IMR-90 (cell line): ENCODE results near the gene DAAM2. TPM values are rescaled to one million over a fixed set of nuclear protein-coding genes. Genes with fewer than 3 reads are reported as not detected.

Source experiments
- ATAC-seq: fragments of 200-7000 bp; cut with Tn5 transposase; 2 replicates; pipeline ENCODE4 v1.9.1; 2020; ENCODE audit warnings: low read depth, mild to moderate bottlenecking, moderate library complexity
- BruUV-seq: library from RNA; stranded (reverse); fragments of 400-500 nt; replicated peaks from 2 replicates; lab custom pipeline; 2021; lab: Mats Ljungman, UMichigan
- CTCF ChIA-PET: fragments of 300-600 bp; formaldehyde crosslinking; extraction: SDS; loops from one replicate; lab custom pipeline; 2021; ENCODE audit warnings: antibody characterized with exemption; lab: Yijun Ruan, JAX
- POLR2A ChIA-PET: fragments of 300-600 bp; sonication (Branson Sonifier 250); formaldehyde crosslinking; loops from one replicate; lab custom pipeline; 2022; ENCODE audit warnings: antibody characterized with exemption; ENCODE audit not compliant: unreplicated experiment; lab: Charles Lee
- DNase-seq: peaks from one replicate; pipeline ENCODE4 v3.0.0; 2013
- H2AFZ ChIP-seq: replicated peaks from 2 replicates; pipeline ENCODE3; 2013; ENCODE audit warnings: low read length, mild to moderate bottlenecking; ENCODE audit not compliant: poor library complexity
- H2AK5ac ChIP-seq: 2 replicates; pipeline ENCODE4 v1.6.1; 2013; ENCODE audit warnings: low read depth, low read length, inconsistent platforms
- H2AK9ac ChIP-seq: replicated peaks from 2 replicates; pipeline ENCODE3; 2013; ENCODE audit warnings: mild to moderate bottlenecking, low read depth, low read length, moderate library complexity; ENCODE audit not compliant: poor library complexity
- H2BK120ac ChIP-seq: 2 replicates; pipeline ENCODE4 v1.6.1; 2013; ENCODE audit warnings: low read depth, low read length, inconsistent platforms
- H2BK15ac ChIP-seq: 3 replicates; pipeline ENCODE4 v1.6.1; 2013; ENCODE audit warnings: low read depth, low read length, inconsistent platforms
- H2BK20ac ChIP-seq: 2 replicates; pipeline ENCODE4 v1.6.1; 2013; ENCODE audit warnings: low read depth, mild to moderate bottlenecking, inconsistent platforms, low read length, moderate library complexity
- H2BK5ac ChIP-seq: 2 replicates; pipeline ENCODE4 v1.6.1; 2013; ENCODE audit warnings: mild to moderate bottlenecking, low read depth, low read length, inconsistent platforms; ENCODE audit not compliant: poor library complexity, severe bottlenecking
- H3K14ac ChIP-seq: replicated peaks from 2 replicates; pipeline ENCODE4 v1.6.1; 2013; ENCODE audit warnings: low read depth, low read length, inconsistent platforms
- H3K18ac ChIP-seq: 2 replicates; pipeline ENCODE4 v1.6.1; 2013; ENCODE audit warnings: low read depth, low read length, control low read depth
- H3K23ac ChIP-seq: 2 replicates; pipeline ENCODE4 v1.6.1; 2013; ENCODE audit warnings: low read depth, low read length, inconsistent platforms
- H3K27ac ChIP-seq: 2 replicates; pipeline ENCODE4 v1.5.1; 2013; ENCODE audit warnings: mild to moderate bottlenecking, control low read depth, low read length; ENCODE audit not compliant: insufficient read depth
- H3K27me3 ChIP-seq: 2 replicates; pipeline ENCODE4 v1.6.1; 2013; ENCODE audit warnings: low read length; ENCODE audit not compliant: control insufficient read depth, insufficient read depth
- H3K36me3 ChIP-seq: 2 replicates; pipeline ENCODE4 v1.6.1; 2013; ENCODE audit warnings: low read length, mixed read lengths; ENCODE audit not compliant: control insufficient read depth, insufficient read depth
- H3K4ac ChIP-seq: 2 replicates; pipeline ENCODE4 v1.6.1; 2013; ENCODE audit warnings: low read depth, low read length, inconsistent platforms
- H3K4me1 ChIP-seq: 2 replicates; pipeline ENCODE4 v1.6.1; 2013; ENCODE audit warnings: low read length, mixed read lengths; ENCODE audit not compliant: control insufficient read depth, insufficient read depth
- H3K4me2 ChIP-seq: 2 replicates; pipeline ENCODE4 v1.6.1; 2013; ENCODE audit warnings: low read depth, mild to moderate bottlenecking, control low read depth, low read length, moderate library complexity
- H3K4me3 ChIP-seq: 2 replicates; pipeline ENCODE4 v1.5.1; 2013; ENCODE audit warnings: low read depth, mild to moderate bottlenecking, control low read depth, low read length, moderate library complexity; ENCODE audit not compliant: insufficient read depth
- H3K56ac ChIP-seq: 2 replicates; pipeline ENCODE4 v1.6.1; 2013; ENCODE audit warnings: low read length, inconsistent platforms; ENCODE audit not compliant: insufficient read depth; ENCODE audit errors: extremely low read depth
- H3K79me1 ChIP-seq, 2 experiments: 2 replicates each; pipeline ENCODE4 v1.6.1; 2013; ENCODE audit warnings: low read length in 2 of 2, inconsistent platforms in 1 of 2, low read depth in 1 of 2
- H3K9ac ChIP-seq: 2 replicates; pipeline ENCODE4 v1.6.1; 2013; ENCODE audit warnings: low read depth, low read length, control low read depth
- H3K9me1 ChIP-seq: 2 replicates; pipeline ENCODE4 v1.6.1; 2013; ENCODE audit warnings: low read length, inconsistent platforms; ENCODE audit not compliant: insufficient read depth
- H3K9me3 ChIP-seq: 2 replicates; pipeline ENCODE4 v1.6.1; 2013; ENCODE audit warnings: low read length; ENCODE audit not compliant: control insufficient read depth, insufficient read depth
- H4K20me1 ChIP-seq: 2 replicates; pipeline ENCODE4 v1.6.1; 2013; ENCODE audit warnings: low read length, inconsistent platforms; ENCODE audit not compliant: insufficient read depth
- H4K5ac ChIP-seq: 2 replicates; pipeline ENCODE4 v1.6.1; 2013; ENCODE audit warnings: mild to moderate bottlenecking, low read depth, low read length, control low read depth
- H4K8ac ChIP-seq, 2 experiments: 2 replicates each; pipeline ENCODE4 v1.6.1; 2013; ENCODE audit warnings: low read depth in 2 of 2, low read length in 2 of 2, control low read depth in 1 of 2, inconsistent platforms in 1 of 2
- H4K91ac ChIP-seq: 2 replicates; pipeline ENCODE4 v1.6.1; 2013; ENCODE audit warnings: low read depth, low read length, inconsistent platforms; ENCODE audit not compliant: insufficient read depth
- BHLHE40 ChIP-seq: fragments of 150-350 bp; IDR thresholded peaks from 2 replicates; pipeline ENCODE4 v1.6.1; 2016; ENCODE audit warnings: mild to moderate bottlenecking, low read depth, low read length
- MAFK ChIP-seq: IDR thresholded peaks from 2 replicates; pipeline ENCODE4 v1.6.1; 2012; ENCODE audit warnings: low read depth, low read length, improper control_type of control experiment
- MAZ ChIP-seq: IDR thresholded peaks from 2 replicates; pipeline ENCODE4 v1.6.1; 2012; ENCODE audit warnings: low read depth, mild to moderate bottlenecking, low read length, improper control_type of control experiment, moderate library complexity, borderline replicate concordance
- MXI1 ChIP-seq: IDR thresholded peaks from 2 replicates; pipeline ENCODE4 v1.6.1; 2012; ENCODE audit warnings: low read depth, mild to moderate bottlenecking, low read length, moderate library complexity, borderline replicate concordance
- NFE2L2 ChIP-seq: fragments of 150-350 bp; IDR thresholded peaks from 2 replicates; pipeline ENCODE4 v1.6.1; 2016; ENCODE audit warnings: low read depth, mild to moderate bottlenecking, low read length
- RAD21 ChIP-seq: IDR thresholded peaks from 2 replicates; pipeline ENCODE4 v1.6.1; 2012; ENCODE audit warnings: low read length, improper control_type of control experiment
- RCOR1 ChIP-seq: IDR thresholded peaks from 2 replicates; pipeline ENCODE4 v1.6.1; 2012; ENCODE audit warnings: mild to moderate bottlenecking, low read length, improper control_type of control experiment; ENCODE audit not compliant: insufficient replicate concordance
- WGBS, 2 experiments: methylation state at CpG; one replicate each; pipeline versions ENCODE4 v1.1.5 to v1.1.7; 2013; ENCODE audit warnings: missing lambda C conversion rate in 2 of 2; ENCODE audit not compliant: insufficient read length in 1 of 2; ENCODE audit errors: extremely low coverage in 2 of 2; 5-methylcytosine and 5-hydroxymethylcytosine counted together
- dilution Hi-C: fragments of 300-500 bp; cut with HindIII; formaldehyde crosslinking; loops from one replicate; pipeline ENCODE4 v1.14.3; 2018; ENCODE audit warnings: low sequenced_read_pairs; ENCODE audit not compliant: unreplicated experiment
- in situ Hi-C: fragments of 300-500 bp; cut with MboI; formaldehyde crosslinking; loops from 3 replicates; pipeline ENCODE4 v1.14.3; 2019; ENCODE audit warnings: low sequenced_read_pairs, inconsistent platforms, mixed read lengths
- intact Hi-C: fragments of 100-400 bp; cut with micrococcal nuclease; formaldehyde crosslinking; loops from 2 replicates; pipeline ENCODE4 v1.10.0; 2022
- polyA plus RNA-seq, 3 experiments: library from polyadenylated mRNA; depleted of rRNA; stranded (reverse); fragments of >200 nt; gene quantifications; 2 replicates each; pipeline ENCODE4 v1.2.3, GENCODE V29; 2012; ENCODE audit warnings: low replicate concordance in 1 of 3
- total RNA-seq: library from RNA; depleted of rRNA; stranded (reverse); fragments of >200 nt; gene quantifications from 2 replicates; pipeline ENCODE4 v1.2.3, GENCODE V29; 2012
- TF ChIP-seq, protein P1 (sequence below): conservative IDR thresholded peaks from 2 replicates; pipeline ENCODE4 v1.5.1; 2012; ENCODE audit warnings: mild to moderate bottlenecking, low read depth, low read length, improper control_type of control experiment

Gene DAAM2
- total and polyA plus RNA-seq, 2 of the 4 experiments (the other 2 are of a cell fraction): 11.2 to 12.9 TPM

DNA sequence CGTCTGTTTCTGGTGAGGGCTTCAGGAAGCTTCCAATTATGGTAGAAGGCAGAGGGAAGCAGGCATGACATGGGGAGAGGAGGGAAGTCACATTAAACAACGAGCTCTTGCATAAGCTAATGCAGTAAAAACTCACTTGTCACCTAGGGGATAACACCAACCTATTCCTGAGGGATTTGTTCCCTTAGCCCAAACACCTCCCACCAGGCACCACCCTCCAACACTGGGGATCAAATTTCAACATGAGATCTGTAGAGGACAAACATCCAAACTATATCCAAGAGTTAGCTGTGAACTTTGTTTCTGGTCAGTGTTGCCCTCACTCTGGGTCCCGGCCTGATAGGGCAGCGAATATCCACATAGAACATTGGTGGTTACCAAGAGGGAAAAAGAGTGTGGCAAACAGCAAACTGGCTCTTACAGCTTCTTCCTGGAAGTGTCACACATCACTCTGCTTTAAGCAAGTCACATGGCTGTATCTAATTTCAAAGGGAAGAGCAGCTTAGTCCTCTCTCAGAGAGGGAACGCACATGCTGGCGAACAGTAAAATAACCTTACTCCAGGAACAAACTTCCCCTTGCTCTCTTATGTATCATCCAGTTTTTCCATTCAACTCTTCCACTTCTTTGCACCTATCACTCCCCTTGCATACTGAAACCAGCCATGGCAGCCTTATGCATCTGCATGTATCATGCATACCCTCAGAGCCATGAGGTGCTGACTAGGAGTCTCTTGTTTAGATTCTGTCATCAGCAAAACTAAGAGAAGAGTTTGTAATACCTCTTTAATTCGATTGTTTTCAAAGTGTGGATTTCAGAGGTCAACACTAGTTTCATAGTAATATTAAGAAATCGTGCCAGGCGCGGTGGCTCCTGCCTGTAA lies 146.8 kb downstream of the DAAM2 start:
- BruUV-seq: no TSS peak
- Histone ChIP-seq H2AFZ (no peak overlapping the region), H3K18ac (no peak overlapping the region), H3K9me3 (no peaks in the 10 kb centered on the region), H2BK120ac (no peak overlapping the region), H3K4me1 (peaks cover 7% of the 10 kb centered on the region), H2BK20ac (no peak overlapping the region), H2AK5ac (no peak overlapping the region; the same call in 1 of the 2 replicates), H3K9ac (no peak overlapping the region), H3K14ac (no peak overlapping the region), H3K27ac (no peak overlapping the region), H2BK5ac (no peak overlapping the region), H3K9me1 (no peaks in the 10 kb centered on the region), H3K56ac (no peak overlapping the region), H4K91ac (no peak overlapping the region; the same call in 1 of the 2 replicates), H2AK9ac (no peak overlapping the region), H3K23ac (no peak overlapping the region), H3K4me2 (no peak overlapping the region), H3K4ac (no peak overlapping the region), H3K36me3 (no peaks in the 10 kb centered on the region), H4K5ac (no peak overlapping the region), H3K27me3 (peaks cover 7% of the 10 kb centered on the region), H2BK15ac (no peak overlapping the region), H3K4me3 (no peak overlapping the region), H4K20me1 (no peaks in the 10 kb centered on the region), H4K8ac (no peak overlapping the region), H3K79me1 (peaks cover 0 to under 1% of the 10 kb centered on the region in 2 experiments; a peak in 3 of 4 replicates)
- ATAC-seq (no peak), DNase-seq (no peak)
- no CpG with 5 or more reads among the region's 10 CpGs for WGBS, 2 experiments
- TF ChIP-seq RAD21 (no peak), MAFK (no peak), MAZ (no peak), NFE2L2 (no peak), RCOR1 (no peak), BHLHE40 (no peak), MXI1 (no peak)
- TF ChIP-seq, protein P1, sequence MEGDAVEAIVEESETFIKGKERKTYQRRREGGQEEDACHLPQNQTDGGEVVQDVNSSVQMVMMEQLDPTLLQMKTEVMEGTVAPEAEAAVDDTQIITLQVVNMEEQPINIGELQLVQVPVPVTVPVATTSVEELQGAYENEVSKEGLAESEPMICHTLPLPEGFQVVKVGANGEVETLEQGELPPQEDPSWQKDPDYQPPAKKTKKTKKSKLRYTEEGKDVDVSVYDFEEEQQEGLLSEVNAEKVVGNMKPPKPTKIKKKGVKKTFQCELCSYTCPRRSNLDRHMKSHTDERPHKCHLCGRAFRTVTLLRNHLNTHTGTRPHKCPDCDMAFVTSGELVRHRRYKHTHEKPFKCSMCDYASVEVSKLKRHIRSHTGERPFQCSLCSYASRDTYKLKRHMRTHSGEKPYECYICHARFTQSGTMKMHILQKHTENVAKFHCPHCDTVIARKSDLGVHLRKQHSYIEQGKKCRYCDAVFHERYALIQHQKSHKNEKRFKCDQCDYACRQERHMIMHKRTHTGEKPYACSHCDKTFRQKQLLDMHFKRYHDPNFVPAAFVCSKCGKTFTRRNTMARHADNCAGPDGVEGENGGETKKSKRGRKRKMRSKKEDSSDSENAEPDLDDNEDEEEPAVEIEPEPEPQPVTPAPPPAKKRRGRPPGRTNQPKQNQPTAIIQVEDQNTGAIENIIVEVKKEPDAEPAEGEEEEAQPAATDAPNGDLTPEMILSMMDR: no peak
- CTCF ChIA-PET: no interaction called here
- dilution Hi-C loops: no loop called here
- in situ Hi-C loops: no loop called here
- intact Hi-C loops: loop anchor here (2.0 kb wide), 1 partner anchor 42 kb away; no protein-coding TSS in a partner anchor
- POLR2A ChIA-PET: no interaction called here
